ENCODE measurements around the gene GLCE. TPM values are rescaled to one million over a fixed set of nuclear protein-coding genes. Genes with fewer than 3 reads are reported as not detected.

Gene GLCE
- total RNA-seq, 1 donor from 2014 or later = 9.9 TPM

GRCh38 chr15:69292826-69293420, 132.5 kb downstream of the GLCE start:
- H3K9me3 Mint-ChIP-seq (ENCODE audit: low read depth) = no peaks in the 10 kb centered on the region
- H3K27me3 Mint-ChIP-seq (ENCODE audit: low read depth) = peaks cover 18% of the 10 kb centered on the region
- no peak for DNase-seq (ENCODE audit: low spot score)
- H3K27ac Mint-ChIP-seq (ENCODE audit: unreplicated experiment) = no peak overlapping the region
- no peak overlapping the region for H3K4me3 Mint-ChIP-seq (ENCODE audit: unreplicated experiment)
- no peaks in the 10 kb centered on the region for H3K36me3 Mint-ChIP-seq (ENCODE audit: low read depth)
- H3K4me1 Mint-ChIP-seq (ENCODE audit: low read depth) = no peaks in the 10 kb centered on the region
- TF ChIP-seq CTCF (IDR thresholded peaks at IDR 0.05) = no peak

GRCh38 chr15:69293741-69294615, 133.5 kb downstream of the GLCE start:
- peaks cover 18% of the 10 kb centered on the region for H3K27me3 Mint-ChIP-seq (ENCODE audit: low read depth)
- H3K9me3 Mint-ChIP-seq (ENCODE audit: low read depth) = no peaks in the 10 kb centered on the region
- TF ChIP-seq CTCF (IDR thresholded peaks at IDR 0.05) = no peak
- H3K36me3 Mint-ChIP-seq (ENCODE audit: low read depth) = no peaks in the 10 kb centered on the region
- H3K4me1 Mint-ChIP-seq (ENCODE audit: low read depth) = no peaks in the 10 kb centered on the region
- no peak for DNase-seq (ENCODE audit: low spot score)
- no peak overlapping the region for H3K4me3 Mint-ChIP-seq (ENCODE audit: unreplicated experiment)
- H3K27ac Mint-ChIP-seq (ENCODE audit: unreplicated experiment) = no peak overlapping the region

- TF ChIP-seq CTCF (IDR thresholded peaks at IDR 0.05) = no peak
- Mint-ChIP-seq H3K9me3 (ENCODE audit: low read depth) (no peaks in the 10 kb centered on the region), H3K4me1 (ENCODE audit: low read depth) (peaks cover 4% of the 10 kb centered on the region), H3K4me3 (ENCODE audit: unreplicated experiment) (no peak overlapping the region), H3K36me3 (ENCODE audit: low read depth) (no peaks in the 10 kb centered on the region), H3K27ac (ENCODE audit: unreplicated experiment) (no peak overlapping the region), H3K27me3 (ENCODE audit: low read depth) (peaks cover 22% of the 10 kb centered on the region)
- DNase-seq (ENCODE audit: low spot score) = no peak
These were observed 136.2 kb downstream of the GLCE start for GRCh38 chr15:69296606-69297005.

GRCh38 chr15:69297642-69298353, 137.4 kb downstream of the GLCE start:
- peaks cover 4% of the 10 kb centered on the region for H3K4me1 Mint-ChIP-seq (ENCODE audit: low read depth)
- no peak overlapping the region for H3K27ac Mint-ChIP-seq (ENCODE audit: unreplicated experiment)
- no peaks in the 10 kb centered on the region for H3K9me3 Mint-ChIP-seq (ENCODE audit: low read depth)
- no peaks in the 10 kb centered on the region for H3K36me3 Mint-ChIP-seq (ENCODE audit: low read depth)
- peak overlapping the region; percentile 62 for H3K4me3 Mint-ChIP-seq (ENCODE audit: unreplicated experiment)
- no peak for TF ChIP-seq CTCF (IDR thresholded peaks at IDR 0.05)
- DNase-seq (ENCODE audit: low spot score) = no peak
- H3K27me3 Mint-ChIP-seq (ENCODE audit: low read depth) = peaks cover 22% of the 10 kb centered on the region

- Mint-ChIP-seq H3K36me3 (ENCODE audit: low read depth) (no peaks in the 10 kb centered on the region), H3K4me3 (ENCODE audit: unreplicated experiment) (peak overlapping the region; percentile 62), H3K27me3 (ENCODE audit: low read depth) (peaks cover 22% of the 10 kb centered on the region), H3K4me1 (ENCODE audit: low read depth) (peaks cover 4% of the 10 kb centered on the region), H3K27ac (ENCODE audit: unreplicated experiment) (no peak overlapping the region), H3K9me3 (ENCODE audit: low read depth) (no peaks in the 10 kb centered on the region)
- no peak for DNase-seq (ENCODE audit: low spot score)
- TF ChIP-seq CTCF (IDR thresholded peaks at IDR 0.05) = no peak
These were observed 137.9 kb downstream of the GLCE start for GRCh38 chr15:69298354-69298696.
